Measurements from ENCODE around the gene CPNE5. TPM values are rescaled to one million over a fixed set of nuclear protein-coding genes. Genes with fewer than 3 reads are reported as not detected.

Gene CPNE5
- total RNA-seq, 1 donor from 2014 or later, result not detected

DNA sequence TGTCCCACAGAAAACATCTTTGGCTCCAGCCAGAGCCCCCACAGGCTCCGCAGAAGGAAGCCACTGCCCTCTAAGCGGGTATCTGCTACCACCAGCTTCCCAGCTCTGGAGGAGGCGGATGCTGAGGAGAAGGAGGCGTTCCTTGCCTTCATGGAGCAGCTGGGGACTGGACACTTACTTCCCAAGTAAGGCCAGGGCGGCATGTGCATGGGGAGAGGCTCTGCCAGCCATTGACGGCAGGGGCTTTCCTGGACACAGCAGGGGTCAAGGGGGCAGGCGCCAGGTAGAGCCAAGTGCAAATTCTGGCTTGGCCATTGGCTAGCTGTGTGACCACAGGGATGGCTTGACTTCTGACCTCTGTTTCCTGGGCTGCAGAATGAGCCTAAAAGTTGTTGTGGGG lies 123.8 kb downstream of the CPNE5 start:
- Histone ChIP-seq H3K4me3 (no peak overlapping the region), H4K20me1 (ENCODE audit: low read depth) (no peaks in the 10 kb centered on the region), H3K27ac (no peak overlapping the region), H3K27me3 (no peaks in the 10 kb centered on the region), H3K4me1 (no peaks in the 10 kb centered on the region), H2AFZ (replicated peaks) (no peak overlapping the region), H3F3A (ENCODE audit: low read depth) (no peaks in the 10 kb centered on the region), H3K4me2 (no peak overlapping the region), H3K9me3 (ENCODE audit: low read depth) (no peaks in the 10 kb centered on the region), H3K9ac (no peak overlapping the region), H3K79me2 (ENCODE audit: low read depth) (no peaks in the 10 kb centered on the region), H3K36me3 (no peaks in the 10 kb centered on the region)
- DNase-seq (ENCODE audit: low spot score), result no peak
- no peaks in the 10 kb centered on the region for H3K36me3 Mint-ChIP-seq
- no peaks in the 10 kb centered on the region for H3K9me3 Mint-ChIP-seq
- peaks cover 2% of the 10 kb centered on the region for H3K27me3 Mint-ChIP-seq (ENCODE audit: insufficient read depth, low read depth)
- TF ChIP-seq EZH2phosphoT487 (IDR thresholded peaks at IDR 0.05), result no peak
- no peak for TF ChIP-seq EZH2 (IDR thresholded peaks at IDR 0.05)
- TF ChIP-seq, protein P1, sequence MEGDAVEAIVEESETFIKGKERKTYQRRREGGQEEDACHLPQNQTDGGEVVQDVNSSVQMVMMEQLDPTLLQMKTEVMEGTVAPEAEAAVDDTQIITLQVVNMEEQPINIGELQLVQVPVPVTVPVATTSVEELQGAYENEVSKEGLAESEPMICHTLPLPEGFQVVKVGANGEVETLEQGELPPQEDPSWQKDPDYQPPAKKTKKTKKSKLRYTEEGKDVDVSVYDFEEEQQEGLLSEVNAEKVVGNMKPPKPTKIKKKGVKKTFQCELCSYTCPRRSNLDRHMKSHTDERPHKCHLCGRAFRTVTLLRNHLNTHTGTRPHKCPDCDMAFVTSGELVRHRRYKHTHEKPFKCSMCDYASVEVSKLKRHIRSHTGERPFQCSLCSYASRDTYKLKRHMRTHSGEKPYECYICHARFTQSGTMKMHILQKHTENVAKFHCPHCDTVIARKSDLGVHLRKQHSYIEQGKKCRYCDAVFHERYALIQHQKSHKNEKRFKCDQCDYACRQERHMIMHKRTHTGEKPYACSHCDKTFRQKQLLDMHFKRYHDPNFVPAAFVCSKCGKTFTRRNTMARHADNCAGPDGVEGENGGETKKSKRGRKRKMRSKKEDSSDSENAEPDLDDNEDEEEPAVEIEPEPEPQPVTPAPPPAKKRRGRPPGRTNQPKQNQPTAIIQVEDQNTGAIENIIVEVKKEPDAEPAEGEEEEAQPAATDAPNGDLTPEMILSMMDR (IDR thresholded peaks at IDR 0.05), result no peak
- no peak overlapping the region for H3K27ac Mint-ChIP-seq
- peaks cover 6% of the 10 kb centered on the region for H3K4me1 Mint-ChIP-seq
- H3K4me3 Mint-ChIP-seq, result no peak overlapping the region

DNA sequence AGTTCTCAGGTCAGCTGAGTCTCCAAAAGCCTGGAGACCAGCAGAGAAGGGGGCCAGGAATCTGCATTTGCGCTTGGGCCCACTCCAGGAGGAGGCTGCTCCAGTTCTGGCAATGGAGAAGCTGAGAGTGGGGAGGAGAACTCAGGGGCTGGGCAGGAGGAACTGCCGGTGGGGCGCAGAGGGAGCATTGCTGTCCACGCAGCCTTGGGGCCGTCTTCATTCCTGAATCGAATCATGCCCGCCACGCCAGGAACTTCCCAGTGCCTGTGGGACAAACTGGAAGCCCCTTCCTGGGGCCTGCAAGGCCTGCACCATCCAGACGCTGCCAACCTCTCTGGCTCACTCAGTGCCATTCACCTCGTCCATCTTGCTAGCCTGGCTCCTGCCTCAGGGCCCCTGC lies 124.7 kb downstream of the CPNE5 start:
- Mint-ChIP-seq H3K27ac (peak overlapping the region; percentile 70), H3K27me3 (ENCODE audit: insufficient read depth, low read depth) (peaks cover 2% of the 10 kb centered on the region), H3K4me3 (no peak overlapping the region)

DNA sequence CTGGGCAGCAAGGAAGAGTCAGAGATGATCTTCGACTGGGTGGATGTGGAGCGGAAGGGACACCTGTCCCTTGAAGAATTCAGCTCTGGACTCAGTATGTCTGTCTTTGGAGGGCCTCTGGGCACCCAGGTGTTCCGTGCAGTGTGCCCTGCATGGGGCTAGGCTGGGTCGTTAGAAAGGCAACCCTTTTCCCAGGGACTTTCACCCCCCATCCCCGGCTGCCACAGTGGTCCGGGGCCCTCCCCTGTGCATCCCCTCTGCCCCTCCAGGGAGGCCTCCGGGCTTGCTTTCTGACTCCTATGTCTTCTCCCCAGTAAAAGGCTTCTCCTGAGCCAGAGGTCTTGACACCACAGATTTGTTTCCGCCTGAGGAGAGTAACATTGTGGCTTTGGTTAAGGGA lies 125.4 kb downstream of the CPNE5 start:
- Mint-ChIP-seq H3K9me3 (no peaks in the 10 kb centered on the region), H3K27ac (no peak overlapping the region), H3K4me1 (peaks cover 2% of the 10 kb centered on the region), H3K27me3 (ENCODE audit: insufficient read depth, low read depth) (peaks cover 2% of the 10 kb centered on the region), H3K36me3 (no peaks in the 10 kb centered on the region), H3K4me3 (no peak overlapping the region)
- no peaks in the 10 kb centered on the region for H4K20me1 ChIP-seq (ENCODE audit: low read depth)
- no peak overlapping the region for H3K9ac ChIP-seq
- no peak overlapping the region for H3K4me2 ChIP-seq
- DNase-seq (ENCODE audit: low spot score), result no peak
- no peaks in the 10 kb centered on the region for H3K36me3 ChIP-seq
- H3K4me1 ChIP-seq, result no peaks in the 10 kb centered on the region
- TF ChIP-seq, protein P1 (IDR thresholded peaks at IDR 0.05), result no peak
- TF ChIP-seq EZH2phosphoT487 (IDR thresholded peaks at IDR 0.05) (no peak), EZH2 (IDR thresholded peaks at IDR 0.05) (no peak)
- no peak overlapping the region for H3K27ac ChIP-seq
- H3K9me3 ChIP-seq (ENCODE audit: low read depth), result no peaks in the 10 kb centered on the region
- H3K27me3 ChIP-seq, result no peaks in the 10 kb centered on the region
- H3F3A ChIP-seq (ENCODE audit: low read depth), result no peaks in the 10 kb centered on the region
- H3K4me3 ChIP-seq, result no peak overlapping the region
- no peaks in the 10 kb centered on the region for H3K79me2 ChIP-seq (ENCODE audit: low read depth)
- no peak overlapping the region for H2AFZ ChIP-seq (replicated peaks)

More for the DNA sequence above, 124.7 kb downstream of the CPNE5 start:
- no peak overlapping the region for H3K27ac ChIP-seq
- no peaks in the 10 kb centered on the region for H3K79me2 ChIP-seq (ENCODE audit: low read depth)
- H3K27me3 ChIP-seq, result no peaks in the 10 kb centered on the region
- H2AFZ ChIP-seq (replicated peaks), result no peak overlapping the region
- H3K4me1 ChIP-seq, result no peaks in the 10 kb centered on the region
- H3K9ac ChIP-seq, result no peak overlapping the region
- no peak overlapping the region for H3K4me2 ChIP-seq
- no peaks in the 10 kb centered on the region for H3K9me3 ChIP-seq (ENCODE audit: low read depth)
- no peak for DNase-seq (ENCODE audit: low spot score)
- TF ChIP-seq EZH2phosphoT487 (IDR thresholded peaks at IDR 0.05), result no peak
- TF ChIP-seq, protein P1 (IDR thresholded peaks at IDR 0.05), result no peak
- TF ChIP-seq EZH2 (IDR thresholded peaks at IDR 0.05), result no peak
- H3K36me3 ChIP-seq, result no peaks in the 10 kb centered on the region
- no peaks in the 10 kb centered on the region for H4K20me1 ChIP-seq (ENCODE audit: low read depth)
- Mint-ChIP-seq H3K36me3 (no peaks in the 10 kb centered on the region), H3K4me1 (peaks cover 5% of the 10 kb centered on the region), H3K9me3 (no peaks in the 10 kb centered on the region)
- no peaks in the 10 kb centered on the region for H3F3A ChIP-seq (ENCODE audit: low read depth)
- H3K4me3 ChIP-seq, result no peak overlapping the region
